GM18867 (cell line): Measurements from ENCODE around the gene PGGHG.

Experiments
- ATAC-seq: cut with Tn5 transposase; IDR thresholded peaks from one replicate; pipeline ENCODE4 v1.9.1; 2021; ENCODE audit warnings: mild to moderate bottlenecking, moderate library complexity; ENCODE audit not compliant: unreplicated experiment

Gene PGGHG

DNA sequence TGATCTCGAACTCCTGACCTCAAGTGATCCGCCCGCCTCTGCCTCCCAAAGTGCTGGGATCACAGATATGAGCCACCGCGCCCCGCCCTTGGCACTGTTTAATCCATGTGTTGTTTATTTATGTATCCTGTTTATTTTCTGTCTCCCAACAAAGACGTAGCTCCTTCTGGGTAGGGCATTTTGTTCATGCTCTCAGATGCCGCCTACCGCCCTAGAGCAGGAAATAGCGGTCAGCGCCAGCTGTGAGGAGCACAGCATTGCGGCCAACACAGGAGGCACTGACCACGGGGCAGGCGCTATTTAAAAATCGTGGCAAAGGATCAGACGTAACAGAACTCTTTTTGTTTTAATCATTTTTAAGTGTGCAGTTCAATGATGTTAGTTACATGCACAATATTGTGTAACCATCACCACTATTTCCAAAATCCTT lies 20.2 kb upstream of the PGGHG start:
- peak; percentile 47 for ATAC-seq

DNA sequence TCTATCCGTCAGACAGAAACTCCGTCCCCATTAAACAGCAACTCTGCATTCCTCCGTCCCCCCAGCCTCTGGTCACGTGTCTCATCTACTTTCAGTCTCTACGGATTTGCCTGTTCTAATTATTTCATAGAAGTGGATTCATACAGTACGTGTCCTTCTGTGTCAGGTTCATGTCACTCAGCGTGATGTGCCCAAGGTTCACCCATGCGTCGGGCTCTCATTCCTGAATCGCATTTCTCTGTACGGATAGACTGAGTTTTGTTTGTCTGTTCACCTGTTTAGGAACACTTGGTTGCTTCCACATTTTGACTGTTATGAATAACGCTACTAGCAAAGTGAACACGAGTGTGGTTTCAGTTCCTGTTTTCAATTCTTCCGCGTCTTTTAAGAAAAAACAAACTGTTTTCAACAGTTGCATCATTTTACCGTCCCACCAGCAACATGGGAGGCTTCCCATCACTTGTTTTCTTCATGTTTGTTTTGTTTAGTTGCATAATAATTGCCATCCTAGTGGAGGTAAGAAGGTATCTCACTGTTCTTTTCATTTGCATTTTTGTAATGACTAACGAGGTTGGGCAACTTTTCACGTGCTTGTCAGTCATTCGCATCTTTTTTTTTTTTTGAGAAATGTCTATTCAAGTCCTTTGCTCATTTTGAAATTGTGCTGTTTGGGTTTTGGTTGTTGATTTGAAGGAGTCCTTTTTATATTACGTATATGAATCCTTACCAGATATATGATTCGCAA lies 19.6 kb upstream of the PGGHG start:
- ATAC-seq, result peak; percentile 69

DNA sequence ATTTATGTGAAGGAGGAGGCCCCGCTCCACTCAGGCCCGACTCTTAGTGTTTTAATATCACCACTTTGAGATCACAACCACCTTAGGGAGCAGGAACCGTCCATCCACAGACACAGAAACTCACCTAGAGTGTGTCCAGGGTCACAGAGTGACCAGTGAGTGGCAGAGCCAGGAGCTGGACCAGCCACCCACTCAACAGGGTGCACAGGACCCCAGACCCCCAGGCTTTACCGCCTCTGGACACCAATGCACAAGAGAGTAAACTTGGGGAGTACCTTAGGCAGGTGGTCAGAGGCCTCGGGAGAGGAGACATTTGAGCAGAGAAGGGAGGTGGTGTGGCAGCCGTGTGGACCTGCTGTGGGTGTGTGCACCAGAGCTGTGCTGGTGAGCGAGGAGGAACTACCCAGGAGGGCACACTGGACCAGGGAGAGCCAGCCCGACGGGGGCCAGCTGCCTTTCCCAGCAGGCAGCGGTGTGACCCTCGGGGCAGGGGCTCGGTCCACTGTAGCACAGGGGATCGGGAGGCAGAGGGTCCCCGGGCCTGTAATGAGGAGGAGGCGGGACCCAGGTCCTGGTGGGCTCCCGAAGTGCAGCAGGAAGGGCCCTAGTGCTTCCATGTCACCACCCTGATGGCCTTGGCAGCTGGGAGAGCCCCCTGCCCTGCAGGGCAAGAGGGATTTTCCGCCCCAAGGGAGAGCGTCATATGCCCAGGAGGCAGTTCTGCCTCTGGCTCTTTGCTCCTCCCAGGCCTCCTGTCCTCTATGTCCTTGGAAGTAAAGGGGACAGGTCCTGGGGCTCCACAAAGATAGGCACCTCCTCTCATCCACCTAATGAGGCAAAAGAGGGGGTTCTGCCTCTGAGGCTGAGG lies 18.2 kb upstream of the PGGHG start:
- no peak for ATAC-seq

DNA sequence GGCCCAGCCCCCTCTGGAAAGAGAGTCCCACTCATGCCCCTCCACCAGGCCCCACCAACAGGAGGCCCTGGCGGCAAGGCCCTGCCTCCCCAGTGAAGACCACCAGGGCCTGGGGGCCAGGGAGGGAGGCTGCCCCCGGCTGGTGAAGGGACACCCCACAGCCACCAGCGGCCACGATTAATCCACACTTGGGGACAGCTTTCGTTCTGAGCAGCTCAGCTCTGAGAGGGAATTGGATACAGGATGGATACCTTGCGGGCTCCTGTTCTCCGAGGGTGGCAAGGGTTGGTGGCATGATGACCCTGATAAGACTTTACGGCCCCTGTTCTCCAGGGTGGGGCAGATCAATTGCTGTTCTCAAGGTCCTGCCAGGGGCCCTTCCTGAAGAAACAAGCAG lies 17.6 kb upstream of the PGGHG start:
- no peak for ATAC-seq

DNA sequence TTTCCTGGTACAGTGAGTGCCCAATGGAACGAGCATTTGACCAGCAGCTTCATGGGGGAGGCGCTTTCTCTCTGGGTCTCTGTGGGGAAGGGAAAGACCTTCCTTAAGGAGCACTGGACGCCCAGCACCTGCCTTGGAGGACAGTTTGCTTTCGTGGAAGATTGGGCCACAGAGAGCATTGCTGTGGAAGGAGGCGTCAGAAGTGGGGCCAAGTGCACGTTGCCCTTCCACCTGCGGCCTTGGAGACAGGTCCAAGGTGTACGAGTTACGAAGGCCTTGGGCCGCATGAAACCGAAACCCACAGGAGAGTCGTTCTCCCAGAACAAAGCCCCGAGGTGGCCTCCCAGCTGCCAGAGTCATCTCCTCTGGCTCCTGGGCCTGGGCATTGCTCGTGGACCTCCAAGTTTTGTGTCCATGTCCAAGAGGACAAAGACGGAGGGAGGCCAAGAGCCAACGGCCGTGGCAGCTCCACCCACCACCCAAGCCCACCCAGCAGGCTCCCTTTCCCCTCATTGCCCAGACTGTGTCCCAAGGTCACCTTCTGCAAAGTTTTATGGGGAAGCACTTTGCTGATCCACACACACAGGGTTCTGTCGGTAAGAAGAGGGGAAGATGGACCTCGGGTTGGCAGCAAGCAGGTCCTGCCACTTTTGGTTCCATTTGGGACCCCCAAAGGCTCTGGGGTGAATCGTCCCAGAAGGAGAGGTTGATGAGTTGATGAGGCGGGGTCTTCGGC lies 16.6 kb upstream of the PGGHG start:
- ATAC-seq, result no peak

DNA sequence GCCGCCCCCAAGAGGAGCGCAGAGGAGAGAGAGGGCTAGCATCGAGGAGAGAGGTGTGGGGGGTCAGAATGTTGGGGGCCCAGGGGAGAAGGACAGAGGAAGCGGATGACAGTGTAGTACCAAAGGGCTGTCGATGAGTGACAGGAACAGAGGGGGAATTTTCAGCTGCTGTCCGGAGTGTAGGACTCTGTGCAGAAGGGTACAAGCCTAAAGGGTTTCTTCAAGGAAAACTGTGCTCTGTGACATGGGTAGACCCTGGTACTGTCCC lies 16.1 kb upstream of the PGGHG start:
- no peak for ATAC-seq

DNA sequence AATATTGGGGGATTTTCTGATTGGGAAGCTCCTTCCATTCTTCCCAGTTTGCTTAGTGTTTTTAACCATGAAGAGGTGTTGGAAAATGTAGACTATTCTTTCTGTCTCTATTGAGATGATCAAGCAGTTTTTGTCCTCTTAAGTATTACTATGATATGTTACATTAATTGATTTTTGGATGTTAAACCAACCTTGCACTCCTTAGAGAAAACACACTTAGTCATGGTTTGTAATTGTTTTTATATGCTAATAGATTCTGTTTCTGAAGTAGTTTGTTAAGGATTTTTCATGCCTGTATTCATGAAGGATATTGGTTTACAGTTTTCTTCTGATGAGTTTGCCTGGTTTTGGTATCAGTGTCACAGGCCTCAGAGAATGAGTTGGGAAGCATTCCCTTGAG lies 12.7 kb upstream of the PGGHG start:
- ATAC-seq, result no peak

DNA sequence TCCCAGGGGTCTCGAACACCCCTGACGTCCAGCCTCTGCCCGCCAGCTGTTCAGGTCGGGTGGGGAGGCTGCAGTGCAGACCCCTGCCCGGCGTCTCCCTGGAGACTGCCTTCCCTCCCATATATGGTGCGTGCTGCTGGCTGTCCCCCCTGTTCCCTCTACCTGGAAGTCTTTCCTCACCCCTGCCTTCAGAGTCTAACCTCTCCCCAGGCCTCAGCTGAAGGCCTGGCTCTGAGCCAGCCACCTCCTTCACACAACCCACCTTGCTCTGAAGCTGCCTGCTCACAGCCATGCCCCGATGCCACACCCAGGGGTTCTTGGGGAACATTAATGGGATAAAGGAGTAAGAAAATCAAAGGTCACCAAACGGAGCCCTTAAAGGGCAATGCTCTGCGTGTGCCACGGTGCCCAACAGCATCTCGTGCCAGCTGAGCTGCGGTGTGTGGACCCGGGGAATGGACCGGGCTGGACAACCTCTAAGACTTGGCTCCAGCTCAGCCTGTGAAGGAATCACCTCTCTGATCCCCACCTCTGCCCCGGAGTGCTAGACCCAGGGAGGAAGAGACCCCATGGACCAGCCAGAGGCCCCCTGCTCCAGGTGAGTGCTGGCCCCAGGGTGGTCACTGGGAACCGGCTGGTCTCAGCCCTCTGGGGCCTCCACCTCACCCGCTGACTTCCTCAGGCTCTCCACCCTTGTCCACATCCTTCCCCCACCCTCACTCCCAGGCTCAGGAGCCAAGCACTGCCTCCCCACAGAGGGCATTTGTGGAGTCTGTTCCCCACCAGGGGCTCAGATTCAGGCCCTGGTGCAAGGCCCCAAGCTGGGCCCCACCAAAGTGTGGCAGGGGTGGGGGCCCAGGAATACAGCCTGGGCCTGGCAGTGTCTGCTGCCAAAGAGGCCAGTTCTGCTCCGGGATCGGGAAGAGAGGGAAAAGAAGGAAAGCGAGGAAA lies 10.7 kb upstream of the PGGHG start, which contains the start of gene NLRP6:
TSS of gene NLRP6 (plus strand) at position 407 of the 951 bp plus-strand sequence. CDS start at position 570, 163 bp downstream.
- ATAC-seq, result no peak

DNA sequence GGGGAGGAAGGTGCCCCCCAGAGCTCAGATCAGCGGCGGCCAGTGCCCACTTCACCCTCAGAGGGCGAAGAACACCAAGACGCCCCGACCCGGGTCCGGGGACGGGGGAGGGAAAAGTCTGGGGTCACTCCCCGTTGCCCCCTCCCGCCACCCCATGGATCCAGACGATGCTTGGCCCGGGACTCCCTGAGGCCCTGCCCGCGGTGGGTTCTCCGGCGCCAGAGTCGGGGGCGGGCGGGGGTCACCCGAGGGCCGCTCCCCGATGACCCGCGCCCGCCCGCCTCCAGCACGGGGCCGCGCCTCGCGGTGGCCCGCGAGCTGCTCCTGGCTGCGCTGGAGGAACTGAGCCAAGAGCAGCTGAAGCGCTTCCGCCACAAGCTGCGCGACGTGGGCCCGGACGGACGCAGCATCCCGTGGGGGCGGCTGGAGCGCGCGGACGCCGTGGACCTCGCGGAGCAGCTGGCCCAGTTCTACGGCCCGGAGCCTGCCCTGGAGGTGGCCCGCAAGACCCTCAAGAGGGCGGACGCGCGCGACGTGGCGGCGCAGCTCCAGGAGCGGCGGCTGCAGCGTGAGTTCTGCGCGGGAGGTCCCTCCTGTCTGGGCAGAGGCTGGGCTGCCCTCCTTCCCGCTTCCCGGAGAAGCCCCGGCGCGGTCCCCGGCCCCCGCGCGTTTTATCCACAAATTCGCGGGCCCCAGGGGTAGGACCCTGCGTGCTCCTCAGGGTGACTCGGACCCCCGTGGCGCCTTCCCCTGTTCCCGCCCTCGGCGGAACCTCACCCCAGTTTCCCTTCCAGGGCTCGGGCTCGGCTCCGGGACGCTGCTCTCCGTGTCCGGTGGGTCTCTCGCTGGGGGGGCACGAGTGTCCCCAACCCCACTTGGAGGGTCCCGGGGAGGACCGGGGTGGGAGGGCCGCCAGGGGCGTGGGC lies 9.6 kb upstream of the PGGHG start:
- ATAC-seq, result no peak

DNA sequence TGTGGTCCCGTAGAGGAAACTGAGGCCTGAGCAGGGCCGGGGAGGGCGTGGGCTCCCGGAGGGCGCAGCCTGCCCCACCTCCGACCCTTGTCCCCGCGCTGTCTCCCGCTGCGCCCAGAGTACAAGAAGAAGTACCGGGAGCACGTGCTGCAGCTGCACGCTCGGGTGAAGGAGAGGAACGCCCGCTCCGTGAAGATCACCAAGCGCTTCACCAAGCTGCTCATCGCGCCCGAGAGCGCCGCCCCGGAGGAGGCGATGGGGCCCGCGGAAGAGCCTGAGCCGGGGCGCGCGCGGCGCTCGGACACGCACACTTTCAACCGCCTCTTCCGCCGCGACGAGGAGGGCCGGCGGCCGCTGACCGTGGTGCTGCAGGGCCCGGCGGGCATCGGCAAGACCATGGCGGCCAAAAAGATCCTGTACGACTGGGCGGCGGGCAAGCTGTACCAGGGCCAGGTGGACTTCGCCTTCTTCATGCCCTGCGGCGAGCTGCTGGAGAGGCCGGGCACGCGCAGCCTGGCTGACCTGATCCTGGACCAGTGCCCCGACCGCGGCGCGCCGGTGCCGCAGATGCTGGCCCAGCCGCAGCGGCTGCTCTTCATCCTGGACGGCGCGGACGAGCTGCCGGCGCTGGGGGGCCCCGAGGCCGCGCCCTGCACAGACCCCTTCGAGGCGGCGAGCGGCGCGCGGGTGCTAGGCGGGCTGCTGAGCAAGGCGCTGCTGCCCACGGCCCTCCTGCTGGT lies 8.8 kb upstream of the PGGHG start:
- no peak for ATAC-seq

DNA sequence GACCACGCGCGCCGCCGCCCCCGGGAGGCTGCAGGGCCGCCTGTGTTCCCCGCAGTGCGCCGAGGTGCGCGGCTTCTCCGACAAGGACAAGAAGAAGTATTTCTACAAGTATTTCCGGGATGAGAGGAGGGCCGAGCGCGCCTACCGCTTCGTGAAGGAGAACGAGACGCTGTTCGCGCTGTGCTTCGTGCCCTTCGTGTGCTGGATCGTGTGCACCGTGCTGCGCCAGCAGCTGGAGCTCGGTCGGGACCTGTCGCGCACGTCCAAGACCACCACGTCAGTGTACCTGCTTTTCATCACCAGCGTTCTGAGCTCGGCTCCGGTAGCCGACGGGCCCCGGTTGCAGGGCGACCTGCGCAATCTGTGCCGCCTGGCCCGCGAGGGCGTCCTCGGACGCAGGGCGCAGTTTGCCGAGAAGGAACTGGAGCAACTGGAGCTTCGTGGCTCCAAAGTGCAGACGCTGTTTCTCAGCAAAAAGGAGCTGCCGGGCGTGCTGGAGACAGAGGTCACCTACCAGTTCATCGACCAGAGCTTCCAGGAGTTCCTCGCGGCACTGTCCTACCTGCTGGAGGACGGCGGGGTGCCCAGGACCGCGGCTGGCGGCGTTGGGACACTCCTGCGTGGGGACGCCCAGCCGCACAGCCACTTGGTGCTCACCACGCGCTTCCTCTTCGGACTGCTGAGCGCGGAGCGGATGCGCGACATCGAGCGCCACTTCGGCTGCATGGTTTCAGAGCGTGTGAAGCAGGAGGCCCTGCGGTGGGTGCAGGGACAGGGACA lies 8.0 kb upstream of the PGGHG start:
- no peak for ATAC-seq

DNA sequence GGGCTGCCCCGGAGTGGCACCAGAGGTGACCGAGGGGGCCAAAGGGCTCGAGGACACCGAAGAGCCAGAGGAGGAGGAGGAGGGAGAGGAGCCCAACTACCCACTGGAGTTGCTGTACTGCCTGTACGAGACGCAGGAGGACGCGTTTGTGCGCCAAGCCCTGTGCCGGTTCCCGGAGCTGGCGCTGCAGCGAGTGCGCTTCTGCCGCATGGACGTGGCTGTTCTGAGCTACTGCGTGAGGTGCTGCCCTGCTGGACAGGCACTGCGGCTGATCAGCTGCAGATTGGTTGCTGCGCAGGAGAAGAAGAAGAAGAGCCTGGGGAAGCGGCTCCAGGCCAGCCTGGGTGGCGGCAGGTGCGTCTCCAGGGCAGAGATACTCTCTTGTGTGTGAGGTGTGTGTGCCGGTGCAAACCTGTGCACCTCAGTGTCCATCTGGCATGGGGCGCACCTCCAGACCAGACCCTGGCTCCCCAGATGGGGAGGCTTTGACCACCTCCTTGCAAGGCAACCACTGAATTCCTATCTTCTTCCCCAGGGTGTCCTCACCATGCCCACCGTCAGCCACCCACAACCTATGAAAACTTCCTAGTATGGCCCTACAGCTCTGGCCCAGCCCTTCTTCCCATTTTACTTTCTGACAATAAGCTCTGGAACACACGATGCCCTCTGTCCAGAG lies 7.3 kb upstream of the PGGHG start:
- ATAC-seq, result no peak

DNA sequence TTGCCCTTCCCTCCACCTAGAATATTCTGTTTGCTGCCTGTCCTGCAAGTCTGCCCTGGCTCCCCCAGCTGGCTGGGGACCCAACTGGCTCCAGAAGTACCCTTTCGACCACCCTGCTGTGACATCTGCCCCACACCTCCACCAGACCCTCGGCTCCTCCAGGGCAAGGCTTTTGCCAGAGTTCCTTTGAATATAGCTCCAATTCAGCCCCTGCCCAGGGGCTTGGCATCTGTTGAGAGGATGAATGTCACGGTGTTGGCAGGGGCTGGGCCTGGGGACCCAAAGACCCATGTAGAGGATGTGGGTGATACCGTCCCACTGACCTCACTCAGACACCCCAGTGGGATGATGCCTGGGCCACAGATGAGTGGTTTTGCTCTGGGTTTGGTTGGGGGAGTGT lies 6.8 kb upstream of the PGGHG start:
- ATAC-seq, result no peak

DNA sequence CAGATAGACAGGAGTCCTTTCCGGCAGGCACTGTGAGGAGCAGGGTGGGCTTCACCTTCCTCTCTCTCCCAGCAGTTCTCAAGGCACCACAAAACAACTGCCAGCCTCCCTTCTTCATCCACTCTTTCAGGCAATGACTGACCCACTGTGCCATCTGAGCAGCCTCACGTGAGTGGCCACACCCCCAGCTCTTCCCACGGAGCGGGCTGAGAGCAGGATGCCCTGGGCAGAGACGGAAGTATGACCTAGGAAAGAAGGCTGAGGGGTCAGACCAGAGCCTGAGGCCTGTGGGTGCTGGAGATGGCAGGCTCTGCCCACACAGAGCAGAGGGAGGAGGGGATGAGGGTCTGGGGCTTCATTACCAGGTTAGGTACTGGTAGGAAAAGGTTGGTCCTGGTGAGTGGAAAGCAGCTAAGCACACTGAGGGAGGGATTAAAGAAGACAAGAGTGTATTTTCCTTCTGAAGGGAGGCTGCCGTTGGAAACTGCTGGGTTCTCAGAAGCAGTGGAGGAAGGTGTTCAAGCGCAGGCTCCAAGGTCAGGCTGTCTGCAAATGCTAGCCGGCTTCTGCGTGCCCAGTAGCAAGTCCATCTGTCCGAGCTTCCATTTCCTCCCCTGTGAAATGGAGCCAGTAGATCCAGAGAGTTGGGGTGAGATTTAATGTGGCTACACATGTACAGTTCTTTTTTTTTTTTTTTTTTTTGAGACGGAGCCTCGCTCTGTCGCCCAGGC lies 6.1 kb upstream of the PGGHG start:
- no peak for ATAC-seq

DNA sequence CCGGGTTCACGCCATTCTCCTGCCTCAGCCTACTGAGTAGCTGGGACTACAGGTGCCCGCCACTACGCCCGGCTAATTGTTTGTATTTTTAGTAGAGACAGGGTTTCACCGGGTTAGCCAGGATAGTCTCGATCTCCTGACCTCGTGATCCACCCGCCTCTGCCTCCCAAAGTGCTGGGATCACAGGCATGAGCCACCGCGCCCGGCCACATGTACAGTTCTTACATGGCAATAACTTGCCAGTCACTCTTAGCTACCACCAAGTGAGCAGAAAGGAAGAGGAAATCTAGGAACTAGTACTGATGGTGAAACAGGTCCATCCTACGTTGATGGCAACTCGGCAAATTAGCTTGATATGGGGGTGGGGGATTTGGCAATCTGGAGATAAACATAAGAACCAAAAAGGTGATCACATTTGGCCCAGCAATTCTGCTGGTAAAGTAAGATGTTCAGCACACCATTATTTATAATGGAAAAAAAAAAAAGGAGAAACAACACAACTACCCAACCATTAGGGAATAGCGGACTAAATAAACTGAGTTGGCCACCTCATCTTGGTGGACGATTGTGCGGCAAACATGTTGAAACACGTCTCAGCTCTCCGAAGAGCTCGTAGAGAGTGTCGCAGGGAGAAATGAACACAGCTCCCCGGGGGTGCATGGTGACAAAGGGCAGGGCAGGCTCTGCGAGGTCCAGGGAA lies 5.4 kb upstream of the PGGHG start:
- no peak for ATAC-seq
